Prostate gland (tissue), 2 donors: ENCODE measurements around the gene INSM1.

ENCODE experiments used
- CTCF ChIP-seq, 4 experiments: fragments of 200-600 bp in 2 of 4; fragments of 450-650 bp in 2 of 4; sonication (generic) in 2 of 4; IDR thresholded peaks; 1 replicate in 3 of 4; 2 replicates in 1 of 4; pipeline ENCODE4 v1.5.1; 2016 to 2019; ENCODE audit warnings: antibody characterized with exemption in 4 of 4, mild to moderate bottlenecking in 2 of 4, moderate library complexity in 2 of 4
- POLR2A ChIP-seq: fragments of 450-650 bp; IDR thresholded peaks from one replicate; pipeline ENCODE4 v1.6.1; 2016; ENCODE audit warnings: antibody characterized with exemption, mild to moderate bottlenecking
- POLR2AphosphoS5 ChIP-seq: sonication (generic); formaldehyde crosslinking; IDR thresholded peaks from one replicate; pipeline ENCODE4 v1.6.1; 2017; ENCODE audit warnings: antibody characterized with exemption

DNA sequence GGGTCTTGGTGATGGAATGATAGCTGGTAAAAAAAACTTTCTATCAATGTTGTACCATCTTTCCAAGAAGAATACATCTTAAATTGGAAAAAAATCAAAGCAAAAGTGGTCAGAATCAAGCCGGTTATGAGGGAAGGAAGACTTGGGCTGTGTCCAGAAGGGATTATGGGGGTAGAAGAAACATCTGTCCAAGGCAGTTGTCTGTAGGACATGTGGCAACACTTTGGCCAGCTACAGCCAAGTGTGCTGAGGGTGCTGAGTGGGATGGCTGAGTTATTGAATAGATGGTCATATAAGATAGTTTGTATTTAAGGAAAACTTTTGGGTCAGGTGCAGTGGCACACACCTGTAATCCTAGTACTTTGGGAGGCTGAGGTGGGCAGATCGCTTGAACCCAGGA, 38.4 kb downstream of the INSM1 start:
- no peak for TF ChIP-seq CTCF (IDR thresholded peaks at IDR 0.05)
- no peak for TF ChIP-seq POLR2AphosphoS5
- TF ChIP-seq POLR2A, result no peak
